ENCODE results near the gene ZFAND4. TPM values are rescaled to one million over a fixed set of nuclear protein-coding genes. Genes with fewer than 3 reads are reported as not detected.

The ZFAND4 gene
- total and polyA plus RNA-seq, 10 of the 15 experiments (the other 5 are each of a cell fraction or from before 2014, with no cell fraction given) = 4.7 to 20.8 (median 12.8) TPM

DNA sequence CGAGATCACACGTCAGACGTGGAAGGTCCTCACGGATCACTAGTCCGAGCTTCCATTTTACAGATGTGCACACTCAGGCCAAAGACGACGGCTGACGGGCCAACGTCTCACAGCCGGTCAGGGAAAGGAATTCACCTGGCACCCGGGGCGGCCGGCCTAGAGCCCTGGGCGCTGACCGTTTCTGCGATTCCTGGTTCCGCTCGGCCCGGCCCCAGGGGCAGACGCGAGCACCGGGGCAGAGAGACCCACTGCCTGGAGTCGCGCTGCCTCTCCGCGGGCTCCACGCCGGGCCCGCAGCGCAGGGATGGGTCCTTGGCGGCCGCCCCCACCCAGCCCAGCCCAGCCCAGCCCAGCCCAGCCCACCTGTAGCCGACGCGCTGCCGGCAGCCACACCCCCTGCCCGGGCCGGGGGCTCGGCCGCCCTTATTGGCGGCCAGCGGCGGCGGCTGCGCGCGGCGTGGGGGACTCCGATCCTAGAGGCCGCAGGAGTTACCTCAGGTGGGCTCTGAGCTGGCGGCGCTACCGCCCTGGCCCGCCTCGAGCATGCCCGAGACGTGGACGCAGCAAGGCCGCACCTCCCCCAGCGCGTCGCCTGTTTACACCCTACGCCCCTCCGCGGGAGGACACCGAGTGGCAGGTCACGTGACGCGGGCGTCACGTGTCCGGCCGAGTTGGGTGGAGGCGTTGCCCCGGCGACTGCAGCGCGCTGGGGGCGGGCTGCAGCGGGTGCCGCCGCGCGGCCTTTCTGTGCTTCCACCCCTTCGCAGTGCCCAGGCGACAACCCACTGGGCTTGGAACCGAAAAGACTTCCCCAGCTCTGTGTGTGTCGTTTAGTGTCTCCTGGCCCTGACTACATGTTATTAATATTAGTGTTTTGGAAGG lies 78.1 kb downstream of the ZFAND4 start (continued):
- peak; percentile 47; the same call in 1 of the 2 replicates for TF ChIP-seq NR2C1 (IDR thresholded peaks at IDR 0.05)
- 0 out of 4 replicates have a peak, but pooled peaks of 1 of the 2 experiments have one; percentile 28 for TF ChIP-seq ETV6 (conservative IDR thresholded peaks at IDR 0.05 in 1 of 2, IDR thresholded peaks at IDR 0.05 in 1 of 2; ENCODE audit: borderline replicate concordance in 1 of 2, low read depth in 1 of 2)
- TF ChIP-seq NR2F1 (conservative IDR thresholded peaks at IDR 0.05) = peak; percentile 52
- TF ChIP-seq MTA3 (IDR thresholded peaks at IDR 0.05; ENCODE audit: borderline replicate concordance, low read length) = no peak
- peak; percentile 74 for TF ChIP-seq YY1 (IDR thresholded peaks at IDR 0.05; ENCODE audit: low read depth, low read length)
- no peak for TF ChIP-seq MYC (IDR thresholded peaks at IDR 0.05; ENCODE audit: insufficient read depth, insufficient read length, insufficient replicate concordance, low read length, severe bottlenecking)
- no peak for TF ChIP-seq HDAC2 (IDR thresholded peaks at IDR 0.05)
- TF ChIP-seq, protein P1, sequence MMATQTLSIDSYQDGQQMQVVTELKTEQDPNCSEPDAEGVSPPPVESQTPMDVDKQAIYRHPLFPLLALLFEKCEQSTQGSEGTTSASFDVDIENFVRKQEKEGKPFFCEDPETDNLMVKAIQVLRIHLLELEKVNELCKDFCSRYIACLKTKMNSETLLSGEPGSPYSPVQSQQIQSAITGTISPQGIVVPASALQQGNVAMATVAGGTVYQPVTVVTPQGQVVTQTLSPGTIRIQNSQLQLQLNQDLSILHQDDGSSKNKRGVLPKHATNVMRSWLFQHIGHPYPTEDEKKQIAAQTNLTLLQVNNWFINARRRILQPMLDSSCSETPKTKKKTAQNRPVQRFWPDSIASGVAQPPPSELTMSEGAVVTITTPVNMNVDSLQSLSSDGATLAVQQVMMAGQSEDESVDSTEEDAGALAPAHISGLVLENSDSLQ (IDR thresholded peaks at IDR 0.05) = 0 out of 2 replicates have a peak, but pooled peaks have one; percentile 8
- no peak for TF ChIP-seq NRF1 (conservative IDR thresholded peaks at IDR 0.05; ENCODE audit: low read depth, low read length)
- TF ChIP-seq, protein P2, sequence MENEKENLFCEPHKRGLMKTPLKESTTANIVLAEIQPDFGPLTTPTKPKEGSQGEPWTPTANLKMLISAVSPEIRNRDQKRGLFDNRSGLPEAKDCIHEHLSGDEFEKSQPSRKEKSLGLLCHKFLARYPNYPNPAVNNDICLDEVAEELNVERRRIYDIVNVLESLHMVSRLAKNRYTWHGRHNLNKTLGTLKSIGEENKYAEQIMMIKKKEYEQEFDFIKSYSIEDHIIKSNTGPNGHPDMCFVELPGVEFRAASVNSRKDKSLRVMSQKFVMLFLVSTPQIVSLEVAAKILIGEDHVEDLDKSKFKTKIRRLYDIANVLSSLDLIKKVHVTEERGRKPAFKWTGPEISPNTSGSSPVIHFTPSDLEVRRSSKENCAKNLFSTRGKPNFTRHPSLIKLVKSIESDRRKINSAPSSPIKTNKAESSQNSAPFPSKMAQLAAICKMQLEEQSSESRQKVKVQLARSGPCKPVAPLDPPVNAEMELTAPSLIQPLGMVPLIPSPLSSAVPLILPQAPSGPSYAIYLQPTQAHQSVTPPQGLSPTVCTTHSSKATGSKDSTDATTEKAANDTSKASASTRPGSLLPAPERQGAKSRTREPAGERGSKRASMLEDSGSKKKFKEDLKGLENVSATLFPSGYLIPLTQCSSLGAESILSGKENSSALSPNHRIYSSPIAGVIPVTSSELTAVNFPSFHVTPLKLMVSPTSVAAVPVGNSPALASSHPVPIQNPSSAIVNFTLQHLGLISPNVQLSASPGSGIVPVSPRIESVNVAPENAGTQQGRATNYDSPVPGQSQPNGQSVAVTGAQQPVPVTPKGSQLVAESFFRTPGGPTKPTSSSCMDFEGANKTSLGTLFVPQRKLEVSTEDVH (IDR thresholded peaks at IDR 0.05; ENCODE audit: low read depth, partially characterized antibody) = no peak
- no peak for TF ChIP-seq CHD4 (IDR thresholded peaks at IDR 0.05)
- TF ChIP-seq, protein P3, sequence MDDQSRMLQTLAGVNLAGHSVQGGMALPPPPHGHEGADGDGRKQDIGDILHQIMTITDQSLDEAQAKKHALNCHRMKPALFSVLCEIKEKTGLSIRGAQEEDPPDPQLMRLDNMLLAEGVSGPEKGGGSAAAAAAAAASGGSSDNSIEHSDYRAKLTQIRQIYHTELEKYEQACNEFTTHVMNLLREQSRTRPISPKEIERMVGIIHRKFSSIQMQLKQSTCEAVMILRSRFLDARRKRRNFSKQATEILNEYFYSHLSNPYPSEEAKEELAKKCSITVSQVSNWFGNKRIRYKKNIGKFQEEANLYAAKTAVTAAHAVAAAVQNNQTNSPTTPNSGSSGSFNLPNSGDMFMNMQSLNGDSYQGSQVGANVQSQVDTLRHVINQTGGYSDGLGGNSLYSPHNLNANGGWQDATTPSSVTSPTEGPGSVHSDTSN (IDR thresholded peaks at IDR 0.05; ENCODE audit: insufficient replicate concordance, low read depth, low read length) = peak; percentile 43
- peak; percentile 75 for TF ChIP-seq SP1 (IDR thresholded peaks at IDR 0.05; ENCODE audit: low read depth, low read length)
- TF ChIP-seq SMAD1 (IDR thresholded peaks at IDR 0.05; ENCODE audit: low read depth, partially characterized antibody) = no peak
- no peak for TF ChIP-seq ATF7 (IDR thresholded peaks at IDR 0.05; ENCODE audit: low read depth)
- TF ChIP-seq, protein P4, sequence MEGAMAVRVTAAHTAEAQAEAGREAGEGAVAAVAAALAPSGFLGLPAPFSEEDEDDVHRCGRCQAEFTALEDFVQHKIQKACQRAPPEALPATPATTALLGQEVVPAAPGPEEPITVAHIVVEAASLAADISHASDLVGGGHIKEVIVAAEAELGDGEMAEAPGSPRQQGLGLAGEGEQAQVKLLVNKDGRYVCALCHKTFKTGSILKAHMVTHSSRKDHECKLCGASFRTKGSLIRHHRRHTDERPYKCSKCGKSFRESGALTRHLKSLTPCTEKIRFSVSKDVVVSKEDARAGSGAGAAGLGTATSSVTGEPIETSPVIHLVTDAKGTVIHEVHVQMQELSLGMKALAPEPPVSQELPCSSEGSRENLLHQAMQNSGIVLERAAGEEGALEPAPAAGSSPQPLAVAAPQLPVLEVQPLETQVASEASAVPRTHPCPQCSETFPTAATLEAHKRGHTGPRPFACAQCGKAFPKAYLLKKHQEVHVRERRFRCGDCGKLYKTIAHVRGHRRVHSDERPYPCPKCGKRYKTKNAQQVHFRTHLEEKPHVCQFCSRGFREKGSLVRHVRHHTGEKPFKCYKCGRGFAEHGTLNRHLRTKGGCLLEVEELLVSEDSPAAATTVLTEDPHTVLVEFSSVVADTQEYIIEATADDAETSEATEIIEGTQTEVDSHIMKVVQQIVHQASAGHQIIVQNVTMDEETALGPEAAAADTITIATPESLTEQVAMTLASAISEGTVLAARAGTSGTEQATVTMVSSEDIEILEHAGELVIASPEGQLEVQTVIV (IDR thresholded peaks at IDR 0.05; ENCODE audit: borderline replicate concordance, partially characterized antibody) = no peak
- TF ChIP-seq HCFC1 (IDR thresholded peaks at IDR 0.05; ENCODE audit: low read length) = peak; percentile 70
- TF ChIP-seq HDGF (IDR thresholded peaks at IDR 0.05) = no peak
- no peak for TF ChIP-seq NR2C2 (IDR thresholded peaks at IDR 0.05; ENCODE audit: borderline replicate concordance, control insufficient read depth, insufficient read length, low read depth)
